Measurements from ENCODE around the gene PARD3. TPM values are rescaled to one million over a fixed set of nuclear protein-coding genes. Genes with fewer than 3 reads are reported as not detected.
A peak's percentile ranks its signal among the peaks of the same experiment; 100 is the strongest.

The PARD3 gene
- total and polyA plus RNA-seq, 12 donors: 17.0 to 93.8 (median 47.3) TPM

DNA sequence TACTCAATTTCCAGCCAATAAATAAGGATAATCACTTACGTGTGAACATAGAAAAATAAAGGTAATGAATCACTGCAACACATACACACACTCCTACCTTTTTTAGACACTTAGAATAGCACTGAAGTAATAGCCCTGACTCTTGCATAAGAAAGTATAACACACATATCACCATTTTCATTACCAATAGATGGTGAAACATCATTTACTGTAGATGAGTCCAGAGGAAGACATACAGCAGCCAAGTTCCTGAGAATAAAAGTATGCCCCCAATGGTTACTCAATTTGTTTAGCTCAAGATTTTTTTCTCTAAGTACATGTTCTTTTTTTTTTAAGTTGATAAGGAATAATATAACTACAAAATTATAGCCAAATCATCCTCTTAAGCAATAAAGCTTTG, 316.3 kb downstream of the PARD3 start:
- Histone ChIP-seq H3K9me3 (replicated peaks in 1 of 3) (no peaks in the 10 kb centered on the region), H3K27ac (no peak overlapping the region), H3K36me3 (replicated peaks in 1 of 2) (no peaks in the 10 kb centered on the region), H3K4me3 (no peak overlapping the region), H3K27me3 (no peaks in the 10 kb centered on the region), H3K4me1 (replicated peaks in 1 of 2) (no peaks in the 10 kb centered on the region)
- intact Hi-C loops (cut with DNase I): no loop called here
- WGBS, 4 donors: 94 to 100% (median 97%) methylated on average over 1 of the region's 1 CpG
- DNase-seq: no peak
- no peak for TF ChIP-seq POLR2A (IDR thresholded peaks at IDR 0.05)
- TF ChIP-seq, protein P1, sequence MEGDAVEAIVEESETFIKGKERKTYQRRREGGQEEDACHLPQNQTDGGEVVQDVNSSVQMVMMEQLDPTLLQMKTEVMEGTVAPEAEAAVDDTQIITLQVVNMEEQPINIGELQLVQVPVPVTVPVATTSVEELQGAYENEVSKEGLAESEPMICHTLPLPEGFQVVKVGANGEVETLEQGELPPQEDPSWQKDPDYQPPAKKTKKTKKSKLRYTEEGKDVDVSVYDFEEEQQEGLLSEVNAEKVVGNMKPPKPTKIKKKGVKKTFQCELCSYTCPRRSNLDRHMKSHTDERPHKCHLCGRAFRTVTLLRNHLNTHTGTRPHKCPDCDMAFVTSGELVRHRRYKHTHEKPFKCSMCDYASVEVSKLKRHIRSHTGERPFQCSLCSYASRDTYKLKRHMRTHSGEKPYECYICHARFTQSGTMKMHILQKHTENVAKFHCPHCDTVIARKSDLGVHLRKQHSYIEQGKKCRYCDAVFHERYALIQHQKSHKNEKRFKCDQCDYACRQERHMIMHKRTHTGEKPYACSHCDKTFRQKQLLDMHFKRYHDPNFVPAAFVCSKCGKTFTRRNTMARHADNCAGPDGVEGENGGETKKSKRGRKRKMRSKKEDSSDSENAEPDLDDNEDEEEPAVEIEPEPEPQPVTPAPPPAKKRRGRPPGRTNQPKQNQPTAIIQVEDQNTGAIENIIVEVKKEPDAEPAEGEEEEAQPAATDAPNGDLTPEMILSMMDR (IDR thresholded peaks at IDR 0.05): no peak

DNA sequence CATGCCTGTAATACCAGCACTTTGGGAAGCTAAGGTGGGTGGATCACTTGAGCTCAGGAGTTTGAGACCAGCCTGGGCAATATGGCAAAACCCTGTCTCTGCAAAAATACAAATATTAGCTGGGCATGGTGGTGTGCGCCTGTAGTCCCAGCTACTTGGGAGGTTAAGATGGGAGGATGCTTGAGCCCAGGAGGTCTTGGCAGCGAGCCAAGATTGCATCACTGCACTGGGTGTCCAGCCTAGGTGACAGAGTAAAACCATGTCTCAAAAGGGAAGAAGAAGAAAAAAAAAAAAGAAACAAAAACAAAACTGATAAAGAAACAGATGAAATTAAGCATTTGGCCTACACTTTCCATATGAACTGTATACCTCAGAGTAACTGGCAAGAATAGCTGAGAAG, 319.2 kb downstream of the PARD3 start:
- Histone ChIP-seq H3K4me3 (no peak overlapping the region), H3K27me3 (no peaks in the 10 kb centered on the region), H3K27ac (no peak overlapping the region), H3K9me3 (replicated peaks in 1 of 3) (no peaks in the 10 kb centered on the region), H3K4me1 (replicated peaks in 1 of 2) (peaks cover 0 to 7% of the 10 kb centered on the region in 2 donors), H3K36me3 (replicated peaks in 1 of 2) (no peaks in the 10 kb centered on the region)
- peak in 3 of 7 donors; percentile 17 to 22 (median 19) for DNase-seq
- intact Hi-C loops (cut with DNase I): no loop called here
- TF ChIP-seq POLR2A (IDR thresholded peaks at IDR 0.05): no peak
- TF ChIP-seq, protein P1 (IDR thresholded peaks at IDR 0.05): no peak
- 62 to 66% (median 65%) methylated on average over 2 of the region's 2 CpGs for WGBS, 4 donors

DNA sequence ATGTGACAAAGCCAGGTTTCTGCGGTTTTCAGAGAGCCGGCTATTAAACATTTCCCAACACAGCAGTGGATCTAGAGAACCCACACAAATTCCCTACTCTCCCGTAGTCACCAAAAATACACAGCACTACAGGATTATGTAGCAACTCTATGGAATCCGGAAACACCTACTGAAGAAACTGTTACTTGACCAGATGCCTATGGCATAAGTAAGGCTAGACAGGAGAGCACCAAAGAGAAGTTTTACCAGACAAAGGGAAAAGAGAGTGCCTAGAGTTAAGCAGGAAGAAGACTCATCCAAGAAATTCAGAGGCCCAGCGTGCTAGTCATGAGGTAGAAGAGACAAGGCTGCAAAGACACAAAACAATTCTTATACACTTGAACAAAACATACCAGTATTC, 321.1 kb downstream of the PARD3 start:
- WGBS, 4 donors: 94 to 99% (median 96%) methylated on average over 5 of the region's 5 CpGs
- TF ChIP-seq POLR2A (IDR thresholded peaks at IDR 0.05): no peak
- TF ChIP-seq, protein P1 (IDR thresholded peaks at IDR 0.05): no peak

DNA sequence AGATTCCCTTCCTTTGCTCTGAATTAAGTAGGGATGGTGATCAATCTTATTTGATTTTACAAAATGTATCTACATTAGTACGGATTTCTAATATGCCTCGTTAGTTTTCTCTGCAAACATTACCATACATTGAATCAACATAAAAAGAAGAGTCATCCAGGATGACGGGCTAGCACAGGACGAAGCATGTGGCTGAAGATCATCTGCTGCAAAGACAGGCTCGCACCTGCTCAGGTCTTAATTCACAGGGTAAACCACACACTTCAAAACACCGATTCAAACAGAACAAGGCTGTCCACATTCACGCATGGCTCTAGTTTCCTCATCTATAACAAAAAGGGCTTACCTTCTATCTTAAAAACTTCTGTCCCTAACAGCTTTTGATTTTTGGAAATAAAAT, 323.0 kb downstream of the PARD3 start:
- no peaks in the 10 kb centered on the region for H3K9me3 ChIP-seq (replicated peaks in 1 of 3)
- no peak overlapping the region for H3K27ac ChIP-seq
- H3K4me3 ChIP-seq: no peak overlapping the region
- H3K4me1 ChIP-seq (replicated peaks in 1 of 2): peaks cover 0 to 11% of the 10 kb centered on the region in 2 donors
- intact Hi-C loops (cut with DNase I): no loop called here
- H3K36me3 ChIP-seq (replicated peaks in 1 of 2): no peaks in the 10 kb centered on the region
- WGBS, 4 donors: 85 to 94% (median 91%) methylated on average over 7 of the region's 7 CpGs
- TF ChIP-seq, protein P1 (IDR thresholded peaks at IDR 0.05): no peak
- TF ChIP-seq POLR2A (IDR thresholded peaks at IDR 0.05): no peak
- H3K27me3 ChIP-seq: no peaks in the 10 kb centered on the region
- no peak for DNase-seq

More for the DNA sequence above, 321.1 kb downstream of the PARD3 start:
- H3K27me3 ChIP-seq: no peaks in the 10 kb centered on the region
- H3K4me3 ChIP-seq: no peak overlapping the region
- H3K9me3 ChIP-seq (replicated peaks in 1 of 3): no peaks in the 10 kb centered on the region
- intact Hi-C loops (cut with DNase I): no loop called here
- H3K36me3 ChIP-seq (replicated peaks in 1 of 2): no peaks in the 10 kb centered on the region
- peaks cover 0 to 11% of the 10 kb centered on the region in 2 donors for H3K4me1 ChIP-seq (replicated peaks in 1 of 2)
- no peak overlapping the region for H3K27ac ChIP-seq
- DNase-seq: no peak
